T47D (cell line): ENCODE measurements around the gene EYS.

ENCODE experiments used
- DNase-seq, 2 experiments: peaks; one replicate each; pipeline versions ENCODE4 v3.0.0 to v3.0.0-alpha.2; 2011 to 2012; ENCODE audit warnings: low read depth in 1 of 2, low spot score in 1 of 2
- JUND ChIP-seq: IDR thresholded peaks from 2 replicates; pipeline ENCODE4 v1.6.1; 2012; ENCODE audit warnings: low read depth
- in situ Hi-C: cut with HindIII; loops from 2 replicates; pipeline ENCODE4 v1.10.0; 2016; ENCODE audit warnings: low sequenced_read_pairs, low pct_unique_long_range_greater_than_20kb

The EYS gene

GRCh38 chr6:65155083-65155482 is 551.9 kb downstream of the EYS start:
- in situ Hi-C loops: no loop called here
- no peak for DNase-seq
- TF ChIP-seq JUND: no peak

GRCh38 chr6:65149841-65150240 is 557.2 kb downstream of the EYS start:
- in situ Hi-C loops: no loop called here
- no peak for DNase-seq
- TF ChIP-seq JUND: no peak

- no peak for TF ChIP-seq JUND
- in situ Hi-C loops: no loop called here
- no peak for DNase-seq
Observed at GRCh38 chr6:65148839-65149238, 558.2 kb downstream of the EYS start.

- TF ChIP-seq JUND: no peak
- in situ Hi-C loops: no loop called here
- DNase-seq: no peak
Observed at GRCh38 chr6:65135567-65135966, 571.5 kb downstream of the EYS start.

- no peak for DNase-seq
- TF ChIP-seq JUND: no peak
- in situ Hi-C loops: no loop called here
Observed at GRCh38 chr6:65126667-65127066, 580.4 kb downstream of the EYS start.

- no peak for DNase-seq
- TF ChIP-seq JUND: no peak
- in situ Hi-C loops: no loop called here
Observed at GRCh38 chr6:65123521-65123920, 583.5 kb downstream of the EYS start.

- no peak for TF ChIP-seq JUND
- in situ Hi-C loops: no loop called here
- no peak for DNase-seq
Observed at GRCh38 chr6:65117817-65118409, 589.1 kb downstream of the EYS start.

GRCh38 chr6:65116326-65116725 is 590.7 kb downstream of the EYS start:
- no peak for TF ChIP-seq JUND
- in situ Hi-C loops: no loop called here
- no peak for DNase-seq

GRCh38 chr6:65113581-65113980 is 593.4 kb downstream of the EYS start:
- DNase-seq: no peak
- in situ Hi-C loops: no loop called here
- no peak for TF ChIP-seq JUND

GRCh38 chr6:65112435-65112834 is 594.6 kb downstream of the EYS start:
- in situ Hi-C loops: no loop called here
- no peak for DNase-seq
- no peak for TF ChIP-seq JUND

- DNase-seq: no peak
- no peak for TF ChIP-seq JUND
- in situ Hi-C loops: no loop called here
Observed at GRCh38 chr6:65110031-65110430, 597.0 kb downstream of the EYS start.

GRCh38 chr6:65098349-65098748 is 608.7 kb downstream of the EYS start:
- no peak for TF ChIP-seq JUND
- DNase-seq: no peak
- in situ Hi-C loops: no loop called here

GRCh38 chr6:65091561-65091960 is 615.5 kb downstream of the EYS start:
- no peak for TF ChIP-seq JUND
- in situ Hi-C loops: no loop called here
- no peak for DNase-seq

- in situ Hi-C loops: no loop called here
- DNase-seq: no peak
- no peak for TF ChIP-seq JUND
Observed at GRCh38 chr6:65088575-65088974, 618.5 kb downstream of the EYS start.

- DNase-seq: no peak
- TF ChIP-seq JUND: no peak
- in situ Hi-C loops: no loop called here
Observed at GRCh38 chr6:65081756-65082155, 625.3 kb downstream of the EYS start.
